Heart right ventricle (tissue), 16 donors: ENCODE measurements around the gene GPR155. TPM values are rescaled to one million over a fixed set of nuclear protein-coding genes. Genes with fewer than 3 reads are reported as not detected.

ENCODE experiments used
- ATAC-seq, 8 donors: fragments of 200-7000 bp; cut with Tn5 transposase; one replicate each; pipeline ENCODE4 v1.9.1; 2020; ENCODE audit warnings: mild to moderate bottlenecking in 8 of 8, moderate library complexity in 8 of 8, moderate number of reproducible peaks in 1 of 8
- DNase-seq, 2 donors: peaks; one replicate each; pipeline ENCODE4 v3.0.0-alpha.2; 2020
- H3K27ac ChIP-seq, 10 donors: fragments of 200-600 bp; sonication (generic) in 2 of 10; one replicate each; pipeline versions ENCODE4 v1.5.0 to v1.8.0; 2020 to 2022; ENCODE audit warnings: mild to moderate bottlenecking in 3 of 10
- H3K27me3 ChIP-seq, 7 donors: fragments of 200-600 bp; one replicate each; pipeline ENCODE4 v1.8.0; 2021 to 2022; ENCODE audit warnings: mild to moderate bottlenecking in 2 of 7
- H3K36me3 ChIP-seq, 9 donors: fragments of 200-600 bp; sonication (generic) in 1 of 9; one replicate each; pipeline versions ENCODE4 v1.5.0 to v1.8.0; 2020 to 2022; ENCODE audit warnings: mild to moderate bottlenecking in 2 of 9
- H3K4me1 ChIP-seq, 9 donors: fragments of 200-600 bp; sonication (generic) in 1 of 9; one replicate each; pipeline versions ENCODE4 v1.5.0 to v1.8.0; 2020 to 2022; ENCODE audit warnings: mild to moderate bottlenecking in 4 of 9
- H3K4me3 ChIP-seq, 10 donors: fragments of 200-600 bp; sonication (generic) in 2 of 10; one replicate each; pipeline versions ENCODE4 v1.5.0 to v1.8.0; 2020 to 2022; ENCODE audit warnings: mild to moderate bottlenecking in 7 of 10, moderate library complexity in 2 of 10
- H3K9me3 ChIP-seq, 11 donors: fragments of 200-600 bp in 10 of 11; sonication (generic) in 2 of 11; one replicate each; pipeline versions ENCODE4 v1.5.0 to v1.8.0; 2013 to 2022; ENCODE audit warnings: mild to moderate bottlenecking in 2 of 11, control low read depth in 1 of 11, moderate library complexity in 1 of 11
- CTCF ChIP-seq, 9 donors: fragments of 200-600 bp; sonication (generic) in 2 of 9; IDR thresholded peaks; one replicate each; pipeline versions ENCODE4 v1.5.0 to v1.8.0; 2021 to 2022; ENCODE audit warnings: antibody characterized with exemption in 9 of 9, mild to moderate bottlenecking in 5 of 9, moderate library complexity in 1 of 9
- WGBS, 2 donors: extraction: QIAGEN DNeasy Blood & Tissue Kit; methylation state at CpG; one replicate each; pipeline ENCODE4 v1.1.7; 2013; ENCODE audit warnings: inconsistent platforms in 1 of 2; 5-methylcytosine and 5-hydroxymethylcytosine counted together
- intact Hi-C, 10 donors: fragments of 100-400 bp; cut with DNase I; formaldehyde crosslinking; loops; one replicate each; pipeline versions ENCODE4 v1.11.1 to v1.14.2; 2022
- polyA plus RNA-seq, 2 donors: library from polyadenylated mRNA; stranded (reverse); fragments of 200-250 nt; gene quantifications; one replicate each; pipeline ENCODE4 v1.2.3, GENCODE V29; 2013
- total RNA-seq, 10 donors: library from RNA; stranded (reverse); fragmentation: NEBNext Ultra II Directional in 3 of 10; extraction: Animal tissue kit (Norgen Biotek cat#: 25700) in 3 of 10; gene quantifications; one replicate each; pipeline versions ENCODE4 v1.2.1 to v1.2.4, GENCODE V29; 2021 to 2023
- donor health status: Arrhythmogenic right ventricular cardiomyopathy.
- donor health status: ischemic (EF 13 %, LVEDD 7.1; RV severe dilation, severe dysfunction).
- donor health status: healthy with polysubstance abuse.
- donor health status: DM: no; HTN: yes; CAD: no.
- donor health status: DM: no; HTN: no; CAD: no.
- donor health status: ischemic (EF 25% LVEDD 6.9; RV normal size, moderate dysfunction).
- donor health status: ischemic (EF 25% LVEDD 5.7; RV mildly dilated, moderate dysfunction).
- donor health status: healthy.
- donor health status: DM: yes; HTN: yes; CAD: no.
- donor health status: Ischemic cardiomyopathy.
- donor health status: ischemic (EF 35%, LVEDD 5.7; RV mildly dilated, moderate dysfunction).
- donor health status: nonischemic (EF 11% LVEDD 7.7; RV severe dilation, severe dysfunction).
- donor health status: DM: yes; HTN: yes; CAD: no.
- donor health status: PGD.
- donor health status: ischemic (EF 29% LVEDD 5.4; RV normal size, mild dysfunction).
- donor health status: nonischemic (EF 23%, LVEDD 6.1; RV moderate dilation, normal function).

GPR155 gene
- total and polyA plus RNA-seq, 12 donors: 2.3 to 17.9 (median 13.2) TPM

- no peak for TF ChIP-seq CTCF (IDR thresholded peaks at IDR 0.05)
- ATAC-seq: peak in 1 of 8 donors; percentile 46
- Histone ChIP-seq H3K27me3 (no peaks in the 10 kb centered on the region), H3K4me1 (peaks cover 0 to 32% (median 0%) of the 10 kb centered on the region in 9 donors), H3K36me3 (no peaks in the 10 kb centered on the region), H3K9me3 (no peaks in the 10 kb centered on the region), H3K4me3 (no peak overlapping the region), H3K27ac (peak overlapping the region in 1 of 10 donors; percentile 90)
- intact Hi-C loops: no loop called here
- 53 to 58% methylated on average over 5 of the region's 5 CpGs for WGBS, 2 donors
- no peak for DNase-seq
These were observed 8.7 kb upstream of the GPR155 start for GRCh38 chr2:174495365-174496012.

- WGBS, 2 donors: 89 to 91% methylated on average over 11 of the region's 11 CpGs
- peak overlapping the region in 5 of 10 donors; percentile 10 to 90 (median 39) for H3K27ac ChIP-seq
These were observed 6.9 kb upstream of the GPR155 start for GRCh38 chr2:174493549-174494331.

GRCh38 chr2:174492963-174493431 lies 6.2 kb upstream of the GPR155 start:
- 68 to 84% methylated on average over 7 of the region's 7 CpGs for WGBS, 2 donors
- intact Hi-C loops: no loop called here
- ATAC-seq (peak in 5 of 8 donors; percentile 39 to 63 (median 50)), DNase-seq (no peak)
- TF ChIP-seq CTCF (IDR thresholded peaks at IDR 0.05): no peak
- peaks cover 0 to 32% (median 0%) of the 10 kb centered on the region in 9 donors for H3K4me1 ChIP-seq
- H3K9me3 ChIP-seq: no peaks in the 10 kb centered on the region
- peak overlapping the region in 7 of 10 donors; percentile 23 to 90 (median 30) for H3K27ac ChIP-seq
- peak overlapping the region in 1 of 10 donors; percentile 22 for H3K4me3 ChIP-seq
- no peaks in the 10 kb centered on the region for H3K27me3 ChIP-seq
- no peaks in the 10 kb centered on the region for H3K36me3 ChIP-seq

More at GRCh38 chr2:174493549-174494331, 6.9 kb upstream of the GPR155 start:
- no peak for ATAC-seq
- Histone ChIP-seq H3K4me1 (peaks cover 0 to 32% (median 0%) of the 10 kb centered on the region in 9 donors), H3K9me3 (no peaks in the 10 kb centered on the region), H3K4me3 (peak overlapping the region in 1 of 10 donors; percentile 22), H3K36me3 (no peaks in the 10 kb centered on the region), H3K27me3 (no peaks in the 10 kb centered on the region)
- DNase-seq: no peak
- intact Hi-C loops: no loop called here
- no peak for TF ChIP-seq CTCF (IDR thresholded peaks at IDR 0.05)

GRCh38 chr2:174491947-174492346 lies 5.1 kb upstream of the GPR155 start:
- Histone ChIP-seq H3K36me3 (no peaks in the 10 kb centered on the region), H3K27ac (peak overlapping the region in 1 of 10 donors; percentile 90), H3K4me1 (peaks cover 0 to 36% (median 0%) of the 10 kb centered on the region in 9 donors), H3K4me3 (no peak overlapping the region), H3K27me3 (no peaks in the 10 kb centered on the region), H3K9me3 (no peaks in the 10 kb centered on the region)
- ATAC-seq (no peak), DNase-seq (no peak)
- TF ChIP-seq CTCF (IDR thresholded peaks at IDR 0.05): no peak
- intact Hi-C loops: no loop called here
- WGBS, 2 donors: 95 to 97% methylated on average over 2 of the region's 2 CpGs
